ENCODE measurements around the gene MAP3K3.

MAP3K3 gene

DNA sequence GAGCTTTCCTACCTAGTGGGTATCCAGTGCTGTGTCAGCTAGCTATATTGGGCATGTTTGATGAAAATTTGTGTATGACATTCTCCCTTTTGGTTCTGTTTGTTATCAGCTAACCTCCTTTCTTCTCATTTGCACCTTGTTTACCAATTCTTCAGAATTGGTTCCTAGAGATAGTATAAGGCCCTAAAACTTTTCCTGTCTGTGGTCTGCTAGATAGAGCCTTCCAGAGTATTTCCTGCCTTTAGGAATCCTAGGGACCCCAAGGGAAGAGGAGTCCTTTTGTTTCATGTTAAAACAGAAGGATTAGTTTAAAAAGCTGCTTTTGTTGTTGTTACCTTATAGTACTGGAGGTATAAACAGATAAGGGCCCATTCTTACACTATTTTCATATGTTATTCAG lies 11.5 kb downstream of the MAP3K3 start:
- TF ChIP-seq POLR2A (IDR thresholded peaks at IDR 0.05; ENCODE audit: low read length) (no peak), GATA1 (IDR thresholded peaks at IDR 0.05; ENCODE audit: low read depth, low read length) (no peak)

DNA sequence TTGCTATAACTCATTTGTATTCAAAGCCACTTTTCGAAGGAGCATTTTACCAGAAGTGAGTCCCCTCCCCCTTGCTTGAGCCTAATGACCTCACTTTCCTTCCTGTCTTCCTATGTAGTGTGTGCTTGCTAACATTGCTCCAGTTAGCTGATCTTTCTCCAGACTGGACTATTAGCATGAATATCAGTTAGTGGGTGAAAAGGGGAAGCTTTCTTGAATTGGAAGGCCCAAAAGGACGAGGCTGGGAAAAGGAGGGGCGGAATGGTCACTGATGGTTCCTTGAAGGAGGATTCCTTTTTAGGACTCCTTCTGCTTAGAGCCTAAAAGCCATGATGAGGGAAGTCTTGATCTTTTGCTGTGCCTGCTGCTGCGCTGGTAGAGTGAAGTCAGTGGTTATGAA lies 11.9 kb downstream of the MAP3K3 start:
- no peak for DNase-seq
- no peak for TF ChIP-seq GATA1 (IDR thresholded peaks at IDR 0.05; ENCODE audit: low read depth, low read length)
- TF ChIP-seq POLR2A (IDR thresholded peaks at IDR 0.05; ENCODE audit: low read length) = no peak

More for the DNA sequence above, 11.5 kb downstream of the MAP3K3 start:
- DNase-seq = no peak

DNA sequence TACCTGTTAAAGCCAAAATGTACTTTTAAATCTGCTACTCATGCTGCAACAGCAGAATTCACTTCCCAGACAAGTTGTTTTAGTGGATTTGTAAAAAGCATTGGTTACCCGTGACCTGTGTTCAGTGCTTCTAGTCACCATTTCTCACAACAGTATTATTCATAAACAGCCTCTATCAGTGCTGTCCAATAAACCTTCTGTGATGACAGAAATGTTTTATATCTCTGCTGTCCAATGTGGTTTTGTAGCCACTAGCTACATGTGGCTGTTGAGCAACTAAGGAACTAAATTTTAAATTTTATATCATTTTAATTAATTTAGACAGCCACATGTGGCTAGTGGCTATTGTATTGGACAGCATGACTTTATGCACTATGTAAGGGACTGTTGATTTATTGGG lies 12.6 kb downstream of the MAP3K3 start:
- no peak for DNase-seq
- no peak for TF ChIP-seq GATA1 (IDR thresholded peaks at IDR 0.05; ENCODE audit: low read depth, low read length)
- TF ChIP-seq POLR2A (IDR thresholded peaks at IDR 0.05; ENCODE audit: low read length) = no peak

GRCh38 chr17:63635290-63635689 lies 13.1 kb downstream of the MAP3K3 start:
- TF ChIP-seq GATA1 (IDR thresholded peaks at IDR 0.05; ENCODE audit: low read depth, low read length) (no peak), POLR2A (IDR thresholded peaks at IDR 0.05; ENCODE audit: low read length) (no peak)
- DNase-seq = no peak

GRCh38 chr17:63635787-63636186 lies 13.6 kb downstream of the MAP3K3 start:
- TF ChIP-seq GATA1 (IDR thresholded peaks at IDR 0.05; ENCODE audit: low read depth, low read length) (no peak), POLR2A (IDR thresholded peaks at IDR 0.05; ENCODE audit: low read length) (no peak)
- DNase-seq = no peak

DNA sequence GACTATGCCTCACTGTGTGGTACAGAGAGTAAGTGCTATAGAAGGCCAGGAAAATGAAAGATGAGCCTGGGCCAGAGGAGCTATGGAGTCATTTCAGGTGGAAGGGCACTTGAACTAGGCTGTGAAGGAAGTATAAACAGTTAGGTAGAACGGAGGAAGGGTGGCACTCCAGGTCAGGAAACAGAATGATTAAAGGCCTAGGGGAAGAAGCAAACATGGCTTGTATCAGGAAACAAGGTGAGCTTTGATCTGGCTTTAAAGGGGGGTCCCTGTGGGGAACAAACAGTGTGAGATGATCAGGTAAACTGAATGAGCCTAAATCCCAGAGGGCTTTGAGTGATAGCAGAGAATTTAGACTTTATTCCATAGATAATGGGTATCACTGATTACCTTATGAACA lies 16.9 kb downstream of the MAP3K3 start:
- TF ChIP-seq POLR2A (IDR thresholded peaks at IDR 0.05; ENCODE audit: low read length) (no peak), GATA1 (IDR thresholded peaks at IDR 0.05; ENCODE audit: low read depth, low read length) (no peak)
- DNase-seq = no peak

- TF ChIP-seq GATA1 (IDR thresholded peaks at IDR 0.05; ENCODE audit: low read depth, low read length) = no peak
- DNase-seq = no peak
Measured at GRCh38 chr17:63640038-63640437, 17.8 kb downstream of the MAP3K3 start.

DNA sequence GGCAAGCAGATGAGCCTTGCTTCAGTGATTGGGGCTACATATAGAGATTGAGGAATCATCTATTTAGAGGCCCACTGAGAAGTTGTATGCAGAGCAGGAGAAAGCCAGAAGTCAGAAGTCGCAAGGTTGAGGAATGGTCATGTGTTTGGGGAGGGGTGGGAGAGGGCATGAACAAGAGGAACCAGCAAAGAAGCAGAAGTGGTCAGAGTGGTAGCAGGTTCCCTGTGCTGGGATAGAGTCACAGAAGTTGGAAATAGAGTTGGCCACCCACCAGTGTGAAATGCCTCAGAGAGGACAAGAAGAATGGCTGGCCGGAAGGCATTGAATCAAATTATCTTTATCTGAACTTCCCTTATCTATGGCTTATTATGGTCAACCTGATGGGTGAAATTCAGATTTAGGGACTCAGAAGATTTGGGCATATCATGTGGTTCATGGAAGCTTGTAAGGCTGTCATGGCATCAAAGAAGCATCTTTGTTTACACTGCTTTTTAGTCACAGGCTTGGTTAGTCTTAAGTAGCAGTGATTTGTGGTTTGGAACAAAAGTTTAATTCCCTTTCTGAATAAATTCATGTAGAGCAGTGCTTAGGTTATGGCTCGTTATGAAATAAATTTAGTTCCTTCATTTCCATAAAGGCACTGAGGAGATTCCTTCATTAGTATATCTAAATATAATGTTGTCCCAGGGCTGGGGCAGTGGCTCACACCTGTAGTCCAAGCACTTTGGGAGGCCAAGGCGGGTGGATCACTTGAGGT lies 19.7 kb downstream of the MAP3K3 start:
- DNase-seq = no peak
- no peak for TF ChIP-seq POLR2A (IDR thresholded peaks at IDR 0.05; ENCODE audit: low read length)
- TF ChIP-seq GATA1 (IDR thresholded peaks at IDR 0.05; ENCODE audit: low read depth, low read length) = no peak

GRCh38 chr17:63644846-63645245 lies 22.6 kb downstream of the MAP3K3 start:
- no peak for DNase-seq
- no peak for TF ChIP-seq GATA1 (IDR thresholded peaks at IDR 0.05; ENCODE audit: low read depth, low read length)
- TF ChIP-seq POLR2A (IDR thresholded peaks at IDR 0.05; ENCODE audit: low read length) = no peak

DNA sequence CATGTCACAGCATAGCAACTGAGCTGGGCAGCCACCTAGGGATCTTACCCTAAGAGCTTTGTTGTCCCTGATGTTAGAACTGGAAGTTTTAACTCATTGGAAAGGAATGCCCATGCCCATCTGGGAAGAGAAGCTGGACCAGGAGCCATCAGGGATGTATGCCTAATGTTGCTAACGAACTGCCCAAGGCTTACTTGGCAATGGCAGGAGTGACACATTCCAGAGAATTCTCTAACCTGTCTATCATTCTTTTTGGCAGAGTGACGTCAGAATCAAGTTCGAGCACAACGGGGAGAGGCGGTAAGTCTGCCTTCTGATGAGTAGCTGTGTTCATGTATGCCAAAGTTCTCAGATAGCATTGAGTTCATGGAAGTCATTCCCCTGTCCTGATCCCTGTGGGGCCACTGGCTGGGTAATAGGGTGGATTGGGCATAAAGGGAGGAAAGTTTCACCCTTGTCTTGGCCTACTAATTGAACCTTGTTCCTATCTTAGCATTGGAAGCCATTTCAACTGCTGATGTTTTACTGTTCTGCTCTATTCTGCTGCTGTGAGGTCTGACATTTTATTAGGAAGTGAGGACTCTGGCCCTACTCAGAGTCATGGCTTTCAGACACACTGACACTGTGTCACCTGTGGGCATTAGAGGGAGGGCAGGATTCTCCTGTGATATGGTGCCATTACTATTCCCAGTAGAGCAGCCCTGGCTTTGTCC lies 23.7 kb downstream of the MAP3K3 start:
- TF ChIP-seq GATA1 (IDR thresholded peaks at IDR 0.05; ENCODE audit: low read depth, low read length) (no peak), POLR2A (IDR thresholded peaks at IDR 0.05; ENCODE audit: low read length) (no peak)
- DNase-seq = no peak

- TF ChIP-seq POLR2A (IDR thresholded peaks at IDR 0.05; ENCODE audit: low read length) (no peak), GATA1 (IDR thresholded peaks at IDR 0.05; ENCODE audit: low read depth, low read length) (no peak)
- DNase-seq = no peak
Measured at GRCh38 chr17:63646488-63646806, 24.2 kb downstream of the MAP3K3 start.

- DNase-seq = no peak
Measured at GRCh38 chr17:63647065-63647725, 25.0 kb downstream of the MAP3K3 start.

GRCh38 chr17:63647936-63648335 lies 25.7 kb downstream of the MAP3K3 start:
- no peak for DNase-seq
- TF ChIP-seq GATA1 (IDR thresholded peaks at IDR 0.05; ENCODE audit: low read depth, low read length) = no peak
- no peak for TF ChIP-seq POLR2A (IDR thresholded peaks at IDR 0.05; ENCODE audit: low read length)

More at GRCh38 chr17:63647065-63647725, 25.0 kb downstream of the MAP3K3 start:
- TF ChIP-seq POLR2A (IDR thresholded peaks at IDR 0.05; ENCODE audit: low read length) = no peak
- TF ChIP-seq GATA1 (IDR thresholded peaks at IDR 0.05; ENCODE audit: low read depth, low read length) = no peak

DNA sequence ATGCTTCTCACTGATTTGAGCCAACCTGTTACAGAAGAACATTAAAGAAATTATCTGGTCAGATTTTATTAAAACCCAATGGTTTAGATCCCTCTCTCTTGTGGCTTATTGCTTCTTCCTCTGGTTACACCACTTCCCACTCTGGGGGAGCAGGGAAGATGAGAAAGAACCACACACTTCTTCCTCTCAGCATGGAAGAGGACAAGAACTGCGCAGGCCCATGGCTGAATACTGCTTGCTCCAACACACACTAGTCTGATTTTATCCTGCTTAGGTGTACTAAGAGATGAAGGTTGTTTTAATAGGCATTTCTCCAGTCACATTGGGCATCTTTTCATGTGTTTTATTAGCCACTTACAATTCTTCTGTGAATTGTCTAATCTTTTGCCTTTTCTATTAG lies 27.6 kb downstream of the MAP3K3 start:
- no peak for DNase-seq
- TF ChIP-seq GATA1 (IDR thresholded peaks at IDR 0.05; ENCODE audit: low read depth, low read length) (no peak), POLR2A (IDR thresholded peaks at IDR 0.05; ENCODE audit: low read length) (no peak)
